22Rv1 (cell line): ENCODE data around the gene PHF21A.

ENCODE experiments used
- CTCF ChIP-seq: fragments of 450-650 bp; IDR thresholded peaks from 2 replicates; pipeline ENCODE4 v1.5.1; 2017; ENCODE audit warnings: mild to moderate bottlenecking
- ZFX ChIP-seq: fragments of 450-650 bp; IDR thresholded peaks from 2 replicates; pipeline ENCODE4 v1.6.1; 2017; ENCODE audit warnings: antibody characterized with exemption, borderline replicate concordance

- TF ChIP-seq CTCF, result no peak
- no peak for TF ChIP-seq ZFX
Measured at GRCh38 chr11:45988921-45989320, 132.3 kb downstream of the PHF21A start.
